Measurements from ENCODE around the gene NR1H2. TPM values are rescaled to one million over a fixed set of nuclear protein-coding genes. Genes with fewer than 3 reads are reported as not detected.

Gene NR1H2
- total RNA-seq, 1 donor, result 113 TPM

GRCh38 chr19:50365434-50366306 is 10.6 kb upstream of the NR1H2 start, which contains the start of gene NAPSA:
TSS of gene NAPSA (minus strand) at chr19:50365639. CDS start at chr19:50365621, 18 bp downstream.
- Histone ChIP-seq H3K9me3 (ENCODE audit: low read depth, low read length) (no peaks in the 10 kb centered on the region), H3K36me3 (ENCODE audit: insufficient read depth, low read length) (no peaks in the 10 kb centered on the region), H2AFZ (ENCODE audit: low read length) (no peak within 1 kb of the TSS), H4K20me1 (ENCODE audit: insufficient read depth, low read length) (no peaks in the 10 kb centered on the region), H3K4me1 (ENCODE audit: insufficient read depth, low read length) (no peaks in the 10 kb centered on the region), H3K27me3 (ENCODE audit: insufficient read depth, low read length) (no peaks in the 10 kb centered on the region), H3K79me2 (ENCODE audit: insufficient read depth, low read length) (no peaks in the 10 kb centered on the region), H3K4me2 (ENCODE audit: insufficient read depth, low read length) (no peak within 1 kb of the TSS), H3K27ac (ENCODE audit: low read depth, low read length) (no peak within 1 kb of the TSS), H3K4me3 (ENCODE audit: insufficient read depth, low read length) (no peak within 1 kb of the TSS)
- TF ChIP-seq CTCF (IDR thresholded peaks at IDR 0.05; ENCODE audit: extremely low read depth, low read depth, low read length), result no peak
- DNase-seq (ENCODE audit: insufficient read length, low spot score, missing footprints), result no peak

GRCh38 chr19:50368649-50369570 is 7.3 kb upstream of the NR1H2 start:
- H3K4me2 ChIP-seq (ENCODE audit: insufficient read depth, low read length), result peak overlapping the region; percentile 98
- H3K27ac ChIP-seq (ENCODE audit: low read depth, low read length), result peak overlapping the region; percentile 56
- H3K79me2 ChIP-seq (ENCODE audit: insufficient read depth, low read length), result no peaks in the 10 kb centered on the region
- H4K20me1 ChIP-seq (ENCODE audit: insufficient read depth, low read length), result no peaks in the 10 kb centered on the region
- no peaks in the 10 kb centered on the region for H3K36me3 ChIP-seq (ENCODE audit: insufficient read depth, low read length)
- DNase-seq (ENCODE audit: insufficient read length, low spot score, missing footprints), result peak; percentile 98
- H3K4me1 ChIP-seq (ENCODE audit: insufficient read depth, low read length), result no peaks in the 10 kb centered on the region
- peak overlapping the region; percentile 99 for H2AFZ ChIP-seq (ENCODE audit: low read length)
- peak overlapping the region; percentile 87 for H3K4me3 ChIP-seq (ENCODE audit: insufficient read depth, low read length)
- no peaks in the 10 kb centered on the region for H3K27me3 ChIP-seq (ENCODE audit: insufficient read depth, low read length)
- TF ChIP-seq CTCF (IDR thresholded peaks at IDR 0.05; ENCODE audit: extremely low read depth, low read depth, low read length), result peak; percentile 81
- H3K9me3 ChIP-seq (ENCODE audit: low read depth, low read length), result no peaks in the 10 kb centered on the region

GRCh38 chr19:50371914-50372475 is 4.3 kb upstream of the NR1H2 start:
- no peak for TF ChIP-seq CTCF (IDR thresholded peaks at IDR 0.05; ENCODE audit: extremely low read depth, low read depth, low read length)
- no peak for DNase-seq (ENCODE audit: insufficient read length, low spot score, missing footprints)
- no peak overlapping the region for H2AFZ ChIP-seq (ENCODE audit: low read length)

More at GRCh38 chr19:50371914-50372475, 4.3 kb upstream of the NR1H2 start:
- no peak overlapping the region for H3K4me2 ChIP-seq (ENCODE audit: insufficient read depth, low read length)
- no peaks in the 10 kb centered on the region for H3K27me3 ChIP-seq (ENCODE audit: insufficient read depth, low read length)
- no peaks in the 10 kb centered on the region for H3K9me3 ChIP-seq (ENCODE audit: low read depth, low read length)
- H3K4me3 ChIP-seq (ENCODE audit: insufficient read depth, low read length), result no peak overlapping the region
- H3K4me1 ChIP-seq (ENCODE audit: insufficient read depth, low read length), result peaks cover 3% of the 10 kb centered on the region
- H3K79me2 ChIP-seq (ENCODE audit: insufficient read depth, low read length), result no peaks in the 10 kb centered on the region
- no peak overlapping the region for H3K27ac ChIP-seq (ENCODE audit: low read depth, low read length)
- peaks cover 1% of the 10 kb centered on the region for H4K20me1 ChIP-seq (ENCODE audit: insufficient read depth, low read length)
- H3K36me3 ChIP-seq (ENCODE audit: insufficient read depth, low read length), result no peaks in the 10 kb centered on the region
